Stimulated activated CD4-positive, alpha-beta T cell treated with anti-CD3 and anti-CD28 coated beads, Interleukin-15, amount 100 ng/mL, for 48 hours (primary cell): ENCODE data around the gene ZC3H18.

Experiments used
- DNase-seq, 2 donors: peaks; one replicate each; pipeline ENCODE4 v3.0.0-alpha.2; 2020; ENCODE audit warnings: low read depth in 2 of 2

ZC3H18 gene

DNA sequence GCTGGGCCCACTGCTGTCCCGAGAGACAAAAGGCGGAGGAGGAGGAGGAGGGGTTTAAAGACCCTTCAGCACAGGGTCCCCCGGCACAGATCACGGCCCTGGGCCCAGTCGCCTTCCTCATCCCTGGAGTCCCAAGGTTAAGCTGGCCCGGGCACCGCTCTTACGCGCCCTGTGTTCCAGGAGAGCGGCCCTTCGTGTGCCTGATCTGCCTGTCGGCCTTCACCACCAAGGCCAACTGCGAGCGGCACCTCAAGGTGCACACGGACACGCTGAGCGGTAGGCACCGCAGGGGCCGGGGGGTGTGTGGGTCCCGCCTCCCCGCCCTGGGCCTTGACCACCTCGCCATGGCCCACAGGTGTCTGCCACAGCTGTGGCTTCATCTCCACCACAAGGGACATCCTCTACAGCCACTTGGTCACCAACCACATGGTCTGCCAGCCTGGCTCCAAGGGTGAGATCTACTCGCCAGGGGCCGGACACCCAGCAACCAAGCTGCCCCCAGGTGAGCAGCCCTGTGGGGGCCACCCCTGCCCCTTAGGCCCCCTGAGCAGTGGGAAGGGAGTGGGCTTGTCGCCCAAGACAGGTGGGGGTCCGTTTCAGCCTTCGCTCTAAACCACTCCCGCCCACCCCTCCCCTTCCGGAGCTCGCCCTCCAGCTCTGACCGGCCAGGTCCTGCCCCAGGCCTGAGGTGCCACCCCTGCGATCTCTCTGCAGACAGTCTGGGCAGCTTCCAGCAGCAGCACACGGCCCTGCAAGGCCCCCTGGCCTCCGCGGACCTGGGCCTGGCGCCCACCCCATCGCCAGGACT is 37.6 kb upstream of the ZC3H18 start:
- no peak for DNase-seq

DNA sequence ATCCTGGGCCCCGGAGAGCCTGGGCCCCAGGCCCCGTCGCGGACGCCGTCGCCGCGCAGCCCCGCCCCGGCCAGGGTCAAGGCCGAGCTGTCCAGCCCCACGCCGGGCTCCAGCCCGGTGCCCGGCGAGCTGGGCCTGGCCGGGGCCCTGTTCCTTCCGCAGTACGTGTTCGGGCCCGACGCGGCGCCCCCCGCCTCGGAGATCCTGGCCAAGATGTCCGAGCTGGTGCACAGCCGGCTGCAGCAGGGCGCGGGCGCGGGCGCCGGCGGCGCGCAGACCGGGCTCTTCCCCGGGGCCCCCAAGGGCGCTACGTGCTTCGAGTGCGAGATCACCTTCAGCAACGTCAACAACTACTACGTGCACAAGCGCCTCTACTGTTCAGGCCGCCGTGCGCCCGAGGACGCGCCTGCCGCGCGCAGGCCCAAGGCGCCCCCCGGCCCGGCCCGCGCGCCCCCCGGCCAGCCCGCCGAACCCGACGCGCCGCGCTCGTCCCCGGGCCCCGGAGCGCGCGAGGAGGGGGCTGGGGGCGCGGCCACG is 36.8 kb upstream of the ZC3H18 start:
- no peak for DNase-seq

DNA sequence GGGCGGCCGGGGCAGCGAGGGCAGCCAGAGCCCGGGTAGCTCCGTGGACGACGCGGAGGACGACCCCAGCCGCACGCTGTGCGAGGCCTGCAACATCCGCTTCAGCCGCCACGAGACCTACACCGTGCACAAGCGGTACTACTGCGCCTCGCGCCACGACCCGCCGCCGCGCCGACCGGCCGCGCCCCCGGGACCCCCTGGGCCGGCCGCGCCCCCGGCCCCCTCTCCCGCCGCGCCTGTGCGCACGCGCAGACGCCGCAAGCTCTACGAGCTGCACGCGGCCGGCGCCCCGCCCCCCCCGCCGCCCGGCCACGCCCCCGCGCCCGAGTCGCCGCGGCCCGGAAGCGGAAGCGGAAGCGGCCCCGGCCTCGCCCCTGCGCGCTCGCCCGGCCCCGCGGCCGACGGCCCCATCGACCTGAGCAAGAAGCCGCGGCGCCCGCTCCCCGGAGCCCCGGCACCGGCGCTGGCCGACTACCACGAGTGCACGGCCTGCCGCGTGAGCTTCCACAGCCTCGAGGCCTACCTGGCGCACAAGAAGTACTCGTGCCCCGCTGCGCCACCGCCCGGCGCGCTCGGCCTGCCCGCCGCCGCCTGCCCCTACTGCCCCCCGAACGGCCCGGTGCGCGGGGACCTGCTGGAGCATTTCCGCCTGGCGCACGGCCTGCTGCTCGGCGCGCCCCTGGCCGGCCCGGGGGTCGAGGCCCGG is 36.1 kb upstream of the ZC3H18 start:
- peak; percentile 52 to 78 for DNase-seq

DNA sequence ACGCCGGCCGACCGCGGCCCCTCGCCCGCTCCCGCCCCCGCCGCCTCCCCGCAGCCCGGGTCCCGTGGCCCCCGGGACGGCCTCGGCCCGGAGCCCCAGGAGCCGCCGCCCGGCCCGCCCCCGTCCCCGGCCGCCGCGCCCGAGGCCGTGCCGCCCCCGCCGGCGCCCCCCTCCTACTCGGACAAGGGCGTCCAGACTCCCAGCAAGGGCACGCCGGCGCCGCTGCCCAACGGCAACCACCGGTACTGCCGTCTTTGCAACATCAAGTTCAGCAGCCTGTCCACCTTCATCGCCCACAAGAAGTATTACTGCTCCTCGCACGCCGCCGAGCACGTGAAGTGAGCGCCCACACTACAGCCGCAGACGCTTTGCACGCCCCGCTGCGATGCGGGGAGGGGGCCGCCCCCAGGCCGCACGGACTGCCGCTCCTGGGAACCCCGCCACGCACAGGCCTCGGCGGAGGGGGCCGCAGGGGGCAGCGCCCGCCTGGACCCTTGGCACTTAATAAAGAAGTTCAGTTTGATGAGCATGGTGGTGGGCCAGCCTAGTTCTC is 35.5 kb upstream of the ZC3H18 start:
- DNase-seq: peak in 1 of 2 donors; percentile 14

DNA sequence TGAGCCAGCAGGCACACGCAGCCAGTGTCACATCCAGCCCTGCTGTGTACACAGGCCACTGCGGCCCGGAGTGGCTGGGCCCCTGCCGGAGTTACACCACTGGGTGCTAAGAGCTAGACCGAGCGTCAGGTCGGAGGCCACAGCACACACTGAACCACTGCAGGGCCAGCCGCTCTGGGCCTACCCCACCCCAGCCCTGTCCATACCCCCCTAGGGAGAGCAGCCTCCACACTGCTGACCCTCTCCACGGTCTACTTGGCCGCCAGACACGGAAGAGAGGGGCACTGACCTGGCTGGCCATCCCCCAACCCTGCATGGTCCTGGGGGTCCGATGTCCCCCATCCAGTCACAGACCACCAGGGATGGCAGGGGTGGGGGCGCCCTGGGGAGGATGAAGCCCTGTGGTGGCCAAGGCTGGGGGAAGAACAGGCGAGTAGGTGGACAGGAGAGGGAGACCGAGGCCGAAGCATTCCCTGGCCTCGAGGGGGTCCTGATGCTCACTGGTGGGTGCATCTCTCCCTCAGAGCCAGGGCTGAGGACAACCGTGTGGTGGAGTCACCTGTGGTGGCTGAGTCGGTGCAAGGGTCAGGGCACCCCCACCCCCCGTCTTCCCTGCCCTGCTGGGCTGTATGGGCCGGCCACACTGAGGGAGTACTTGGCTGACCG is 34.9 kb upstream of the ZC3H18 start:
- no peak for DNase-seq

DNA sequence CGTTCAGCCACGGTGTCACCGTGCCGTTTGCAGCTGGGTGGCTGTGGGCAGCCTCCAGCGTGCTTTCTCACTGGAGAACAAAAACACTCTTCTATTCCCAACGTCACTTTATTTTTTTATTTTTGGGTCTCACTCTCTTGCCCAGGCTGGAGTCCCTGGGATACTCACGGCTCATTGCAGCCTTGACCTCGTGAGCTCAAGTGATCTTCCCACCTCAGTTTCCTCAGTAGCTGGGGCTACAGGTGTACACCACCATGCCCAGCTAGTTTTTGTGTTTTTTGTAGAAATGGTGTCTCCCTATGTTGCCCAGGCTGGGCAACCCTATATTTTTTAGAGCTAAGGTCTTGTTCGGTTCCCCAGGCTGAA is 34.4 kb upstream of the ZC3H18 start:
- DNase-seq: no peak

DNA sequence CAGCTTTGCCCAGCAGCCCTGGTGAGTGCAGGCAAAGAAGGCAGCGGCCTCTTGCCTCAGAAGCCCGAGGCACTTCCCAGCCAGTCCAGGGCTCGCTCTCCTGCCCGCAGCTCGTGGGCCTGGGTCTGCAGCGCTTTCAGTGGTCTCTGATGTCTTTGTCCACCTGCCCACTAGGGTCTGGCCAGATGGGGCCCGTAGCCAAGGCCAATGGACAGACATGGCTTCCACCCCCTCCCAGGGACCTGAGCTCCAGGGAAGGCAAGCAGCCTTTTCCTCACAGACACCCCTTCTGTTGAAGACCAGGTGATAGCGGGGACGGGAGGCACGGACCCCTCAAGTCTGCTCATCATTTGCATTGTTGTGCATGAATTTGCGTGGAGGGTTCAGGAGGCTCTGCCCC is 33.7 kb upstream of the ZC3H18 start:
- no peak for DNase-seq

DNA sequence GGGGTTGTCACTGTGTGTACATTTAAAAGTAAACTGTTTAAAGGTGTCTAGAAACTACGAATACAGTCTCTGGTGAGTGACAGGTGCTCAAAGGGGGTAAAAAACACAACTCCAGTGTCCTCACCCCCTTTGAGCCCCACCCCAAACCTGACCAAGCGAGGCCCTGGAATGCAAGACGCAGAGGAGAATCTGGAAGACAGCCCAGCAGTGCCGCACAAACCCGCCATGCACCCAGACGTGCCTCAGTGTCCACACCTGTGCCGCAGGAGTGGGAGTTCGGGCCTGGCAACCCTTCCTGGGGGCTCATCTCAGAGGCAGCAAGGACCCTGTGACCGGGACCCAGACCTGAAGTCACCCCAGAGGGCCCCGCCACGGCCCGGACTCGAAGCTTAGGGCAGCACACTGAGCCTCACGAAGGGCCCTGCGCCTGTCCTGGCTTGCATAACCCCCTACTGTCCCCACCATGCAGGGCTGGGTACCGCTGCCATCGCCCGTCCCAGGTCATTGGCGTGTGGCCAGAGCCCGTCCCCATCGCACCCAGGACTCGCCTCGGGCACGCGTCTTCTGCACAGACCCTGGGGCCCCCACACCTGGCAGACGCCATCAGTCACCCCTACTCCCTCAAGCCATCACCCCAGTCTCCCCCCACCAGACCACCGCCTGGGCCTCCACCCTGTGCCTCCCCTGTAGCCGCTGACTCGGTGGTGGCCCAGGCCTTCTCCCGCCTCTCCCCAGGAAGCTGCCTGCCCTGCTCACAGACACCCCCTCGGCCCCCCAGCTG is 33.0 kb upstream of the ZC3H18 start:
- no peak for DNase-seq

DNA sequence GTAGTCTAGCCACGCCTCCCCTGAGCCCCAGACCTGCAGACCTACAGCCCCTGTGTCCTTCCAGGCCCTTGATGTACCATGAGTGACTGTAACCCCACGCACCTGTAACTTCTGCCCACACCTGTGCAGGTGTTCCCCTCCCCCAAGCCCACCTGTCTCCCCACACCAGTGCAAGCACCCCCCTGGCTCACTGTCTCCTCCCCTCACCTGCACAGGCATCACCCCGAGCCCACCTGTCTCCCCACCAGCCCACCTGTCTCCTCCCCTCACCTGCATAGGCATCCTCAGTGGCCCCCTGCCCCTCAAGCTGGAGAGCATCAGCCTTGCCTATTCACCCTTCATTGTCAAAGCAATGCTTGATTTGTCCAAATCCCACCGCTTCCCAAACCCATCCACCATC is 32.3 kb upstream of the ZC3H18 start:
- no peak for DNase-seq

DNA sequence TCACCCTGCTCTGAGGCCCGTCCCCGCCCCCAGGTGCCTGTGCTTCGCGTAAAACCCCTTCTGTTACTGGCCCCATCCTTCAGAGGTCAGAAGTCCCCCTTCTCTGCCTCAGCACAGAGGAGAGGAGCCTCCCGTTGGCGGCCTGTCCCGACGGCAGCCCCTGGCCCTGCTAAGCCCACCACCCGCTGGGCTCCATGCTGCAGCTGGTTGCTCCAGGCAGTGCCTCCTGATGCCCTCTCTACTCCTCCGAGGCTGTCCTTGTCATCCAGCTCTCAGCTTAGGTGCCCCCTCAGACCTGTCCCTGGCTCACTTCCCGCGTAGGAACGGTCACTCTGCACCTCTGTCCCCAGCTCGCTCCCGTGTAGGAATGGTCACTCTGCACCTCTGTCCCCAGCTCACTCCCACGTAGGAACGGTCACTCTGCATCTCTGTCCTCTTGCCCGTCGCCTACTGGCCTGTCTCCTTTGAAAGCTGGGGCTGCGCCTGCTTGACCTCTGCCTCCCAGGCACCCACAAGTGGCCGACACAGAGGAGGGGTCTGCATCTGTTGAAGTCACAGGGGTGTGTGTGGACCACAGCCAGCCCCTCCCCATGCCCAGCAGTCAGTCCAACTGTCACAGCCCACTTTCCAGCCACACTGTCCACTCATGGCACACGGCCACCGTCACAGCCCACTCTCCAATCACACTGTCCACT is 31.7 kb upstream of the ZC3H18 start:
- no peak for DNase-seq

DNA sequence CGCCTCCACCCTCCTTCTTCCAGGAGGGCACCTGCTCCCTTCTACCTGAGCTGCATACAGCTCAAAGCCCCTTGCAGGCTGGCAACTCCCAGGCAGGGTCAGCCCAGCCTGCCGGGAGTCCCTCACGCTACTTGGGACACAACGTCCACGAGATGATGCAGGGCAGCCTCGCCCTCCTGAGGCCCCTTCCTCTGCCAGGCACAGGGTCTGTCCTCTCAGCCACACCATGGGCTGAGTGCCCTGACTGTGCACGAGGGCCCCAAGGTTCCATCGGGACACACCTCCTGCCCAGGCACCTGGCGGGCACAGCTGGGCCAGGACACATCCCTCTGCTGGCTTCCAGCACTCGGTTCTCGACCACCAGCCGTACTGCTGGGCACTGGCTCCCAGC is 30.9 kb upstream of the ZC3H18 start:
- DNase-seq: no peak

DNA sequence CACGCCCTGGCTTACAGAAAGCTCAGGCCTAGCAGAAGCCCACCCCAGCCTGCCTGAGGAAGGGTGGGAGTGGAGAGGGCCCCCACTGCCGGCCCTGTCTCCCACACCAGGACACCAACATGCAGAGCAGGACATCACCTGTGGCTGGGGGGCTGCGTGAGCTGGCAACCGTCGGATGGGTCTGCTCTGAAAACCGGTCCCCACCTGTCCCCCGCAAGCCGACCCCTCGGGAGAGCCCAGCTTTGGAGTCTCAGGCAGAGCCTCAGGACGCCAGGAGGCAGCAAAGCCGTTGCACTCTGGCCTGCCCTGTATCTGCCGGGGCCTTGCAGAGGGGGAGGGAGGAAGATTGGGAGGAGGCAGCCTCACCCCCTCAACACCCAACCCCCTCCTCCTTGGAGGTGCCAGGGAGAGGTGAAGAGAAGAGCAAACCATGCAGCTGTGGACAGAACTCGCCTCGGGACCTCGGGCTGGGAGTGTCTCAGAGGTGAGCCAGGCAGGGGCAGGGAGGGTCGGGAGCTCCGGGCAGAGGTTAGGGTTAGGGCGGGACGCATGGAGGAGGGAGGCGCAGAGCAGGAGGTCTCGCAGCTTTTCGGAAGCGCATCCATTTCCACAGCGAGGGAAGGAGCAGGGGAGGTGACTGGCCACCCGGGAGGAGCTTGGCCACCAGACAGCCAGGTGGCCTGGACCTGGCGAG is 30.4 kb upstream of the ZC3H18 start:
- no peak for DNase-seq

DNA sequence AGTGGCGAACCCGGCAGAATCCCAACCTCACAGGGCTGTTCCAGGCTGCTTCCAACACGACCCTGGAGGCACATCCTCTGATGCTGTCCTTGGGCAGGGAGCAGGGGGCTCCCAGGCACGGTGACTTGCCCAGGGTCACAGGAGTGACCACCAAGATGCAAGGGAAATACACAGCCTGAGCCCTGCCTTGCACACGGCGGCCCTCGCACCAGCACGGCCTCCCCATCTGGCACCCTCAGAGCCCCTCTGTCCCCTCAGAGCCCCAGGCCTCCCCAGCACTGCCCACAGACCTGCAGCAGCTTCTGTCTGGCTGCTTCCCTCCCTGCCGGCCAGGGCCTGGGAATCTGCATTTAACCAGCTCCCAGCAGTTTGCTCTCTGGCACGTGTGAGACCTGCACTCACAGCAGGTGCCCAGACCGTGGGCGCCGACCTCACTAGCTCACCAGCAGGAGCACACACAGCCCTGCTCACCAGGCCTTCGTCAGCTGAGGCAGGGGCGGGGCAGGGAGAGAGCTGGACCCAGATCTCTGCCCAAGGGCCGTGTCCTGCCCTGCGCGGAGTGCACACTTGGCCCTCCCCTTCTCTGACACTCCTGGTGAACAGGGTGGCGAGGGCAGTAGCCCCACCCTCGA is 29.7 kb upstream of the ZC3H18 start:
- DNase-seq: no peak

DNA sequence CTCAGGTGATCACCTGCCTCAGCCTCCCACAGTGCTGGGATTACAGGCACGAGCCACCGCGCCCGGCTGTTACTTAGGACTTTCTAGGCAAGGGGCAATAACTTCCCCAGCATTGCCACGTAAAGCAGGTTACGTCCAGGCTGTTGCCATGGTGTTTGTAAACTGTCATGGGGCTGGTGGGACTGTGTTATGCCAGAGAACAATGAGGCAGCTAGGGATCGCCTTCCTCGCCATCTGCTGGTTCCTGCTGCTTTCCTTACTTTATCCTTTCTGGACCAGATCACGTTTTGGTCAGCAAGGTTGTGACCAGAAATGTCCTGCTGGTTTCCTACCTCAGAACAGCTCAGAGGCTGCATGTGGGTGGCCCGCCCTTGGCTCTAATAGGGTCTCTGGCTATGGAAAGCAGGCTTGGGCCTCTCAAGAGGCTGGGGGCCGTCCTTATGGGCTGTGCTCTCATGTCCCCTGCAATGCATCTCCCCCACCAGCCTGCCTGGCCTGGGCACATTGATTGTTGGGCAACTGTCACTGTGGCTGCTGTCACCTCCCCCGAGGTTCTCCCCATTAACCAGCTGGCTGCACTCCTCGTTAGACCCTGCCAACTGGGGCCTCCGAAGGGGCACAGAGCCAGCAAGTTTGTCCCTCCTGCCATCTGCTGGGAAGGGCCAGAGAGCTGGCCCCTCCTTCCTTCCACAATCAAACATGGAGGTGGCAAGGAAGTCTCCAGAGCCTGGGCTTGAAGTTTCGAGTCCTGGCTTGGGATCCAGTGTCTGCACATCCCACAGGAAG is 28.2 kb upstream of the ZC3H18 start:
- DNase-seq: no peak

DNA sequence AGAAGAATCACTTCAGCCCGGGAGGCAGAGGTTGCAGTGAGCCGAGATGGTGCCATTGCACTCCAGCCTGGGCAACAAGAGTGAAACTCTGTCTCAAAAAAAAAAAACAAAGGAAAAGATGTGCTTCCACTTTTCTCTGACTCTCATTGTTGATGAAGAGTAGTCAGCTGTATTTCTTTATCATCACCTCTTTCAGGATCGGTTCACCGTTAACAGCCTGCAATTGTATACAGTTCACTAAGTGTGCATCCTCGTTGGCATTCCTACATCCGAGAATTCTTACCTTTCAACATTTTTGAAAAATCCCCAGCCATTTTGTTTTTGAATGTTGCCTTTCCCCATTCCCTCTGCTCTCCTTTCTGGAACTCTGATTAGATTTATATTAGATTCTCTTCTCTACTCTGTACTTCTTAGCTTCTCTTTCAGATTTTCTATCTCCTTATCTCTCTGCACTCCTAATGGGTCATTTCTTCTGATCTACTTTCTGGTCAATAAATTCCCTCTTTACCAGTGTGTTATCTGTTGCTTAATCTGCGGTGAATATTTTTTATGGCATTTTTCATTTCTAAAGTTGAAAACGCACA is 26.9 kb upstream of the ZC3H18 start:
- no peak for DNase-seq

DNA sequence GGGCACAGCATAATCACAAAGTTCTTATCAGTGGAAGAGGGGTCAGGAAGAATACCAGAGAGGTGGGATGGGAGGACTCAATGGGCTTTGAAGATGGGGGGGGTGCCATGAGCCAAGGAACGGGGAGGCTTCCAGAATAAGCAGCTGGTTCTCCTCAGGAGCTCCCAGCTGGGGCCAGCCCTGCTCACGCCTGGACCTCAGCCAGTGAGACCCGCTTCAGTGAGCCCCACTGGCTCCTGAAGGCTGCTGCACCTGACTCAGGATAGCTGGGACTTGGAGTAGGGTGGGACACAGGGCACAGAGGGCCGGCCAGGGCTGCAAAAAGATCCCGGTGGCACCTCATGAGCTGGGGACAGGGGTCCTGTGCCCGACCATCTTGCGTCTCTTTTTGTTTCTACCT is 24.4 kb upstream of the ZC3H18 start:
- DNase-seq: no peak

DNA sequence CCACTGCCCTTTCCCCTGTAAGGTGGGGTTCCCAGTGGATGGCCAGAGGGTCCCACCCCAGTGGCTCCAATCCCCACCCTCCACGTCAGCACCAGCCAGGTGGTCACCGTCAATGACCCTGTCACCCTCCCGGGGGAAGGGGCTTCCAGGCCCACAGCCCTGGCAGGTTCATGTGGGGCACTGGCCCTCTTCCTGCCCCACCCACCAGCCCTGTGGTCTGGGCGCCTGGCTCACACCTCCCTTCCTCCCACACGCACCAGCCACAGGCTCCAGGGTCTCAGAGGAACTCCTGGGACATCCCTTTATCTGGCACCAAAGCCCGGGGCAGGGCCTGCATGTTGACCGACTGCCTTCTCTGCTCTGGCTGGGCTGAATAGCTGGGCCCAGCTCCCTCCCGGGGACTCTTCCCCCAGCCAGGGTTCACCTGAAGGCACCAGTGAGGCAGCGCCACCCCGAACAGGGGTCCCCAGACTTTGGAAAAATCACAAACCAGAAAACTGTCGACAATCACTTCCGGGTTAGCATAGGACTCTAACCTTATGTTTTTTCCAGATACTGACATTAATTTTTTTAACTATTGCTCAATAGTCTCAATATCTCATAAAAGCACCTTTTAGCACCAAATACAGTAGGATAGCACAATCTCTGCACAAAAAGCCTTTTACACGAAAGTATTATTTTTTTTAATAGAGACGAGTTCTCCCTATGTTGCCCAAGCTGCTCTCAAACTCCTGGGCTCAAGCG is 21.9 kb upstream of the ZC3H18 start:
- DNase-seq: no peak

DNA sequence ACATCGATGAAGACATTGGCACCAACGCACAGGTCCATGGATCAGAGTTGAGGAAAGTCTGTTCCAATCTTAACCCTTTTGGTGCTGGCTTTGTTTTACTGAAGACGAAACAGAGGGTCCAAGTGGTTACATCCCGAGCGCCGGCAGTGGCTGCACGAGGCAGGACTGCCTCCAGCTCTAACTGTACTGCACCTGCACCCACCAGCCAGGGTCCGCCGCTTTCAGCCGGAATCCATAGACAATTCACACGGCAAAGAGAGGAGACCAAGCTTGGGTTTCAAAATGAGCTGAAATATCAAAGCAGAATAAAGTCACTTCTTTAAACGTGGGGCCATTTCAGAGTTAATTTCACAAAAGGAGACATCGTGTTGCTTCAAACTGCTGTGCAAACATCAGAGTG is 21.2 kb upstream of the ZC3H18 start:
- DNase-seq: no peak
